ENCODE data around the gene ATP10A.

The ATP10A gene

GRCh38 chr15:25812073-25812472, 51.1 kb downstream of the ATP10A start:
- no peak for DNase-seq (ENCODE audit: low spot score)

GRCh38 chr15:25811481-25811906, 51.6 kb downstream of the ATP10A start:
- no peak for DNase-seq (ENCODE audit: low spot score)

GRCh38 chr15:25810631-25811091, 52.5 kb downstream of the ATP10A start:
- no peak for DNase-seq (ENCODE audit: low spot score)

GRCh38 chr15:25810154-25810553, 53.0 kb downstream of the ATP10A start:
- no peak for DNase-seq (ENCODE audit: low spot score)

GRCh38 chr15:25807063-25807462, 56.1 kb downstream of the ATP10A start:
- no peak for DNase-seq (ENCODE audit: low spot score)

- DNase-seq (ENCODE audit: low spot score): peak; percentile 37
Observed at GRCh38 chr15:25805031-25805430, 58.1 kb downstream of the ATP10A start.

- no peak for DNase-seq (ENCODE audit: low spot score)
Observed at GRCh38 chr15:25804451-25804850, 58.7 kb downstream of the ATP10A start.

- no peak for DNase-seq (ENCODE audit: low spot score)
Observed at GRCh38 chr15:25803541-25803940, 59.6 kb downstream of the ATP10A start.

- DNase-seq (ENCODE audit: low spot score): no peak
Observed at GRCh38 chr15:25803036-25803435, 60.1 kb downstream of the ATP10A start.

GRCh38 chr15:25802285-25802830, 60.8 kb downstream of the ATP10A start:
- DNase-seq (ENCODE audit: low spot score): no peak

GRCh38 chr15:25801586-25802284, 61.4 kb downstream of the ATP10A start:
- no peak for DNase-seq (ENCODE audit: low spot score)

- DNase-seq (ENCODE audit: low spot score): no peak
Observed at GRCh38 chr15:25800761-25801515, 62.2 kb downstream of the ATP10A start.

GRCh38 chr15:25799906-25800700, 63.0 kb downstream of the ATP10A start:
- DNase-seq (ENCODE audit: low spot score): no peak

GRCh38 chr15:25797936-25798901, 64.9 kb downstream of the ATP10A start:
- no peak for DNase-seq (ENCODE audit: low spot score)

- no peak for DNase-seq (ENCODE audit: low spot score)
Observed at GRCh38 chr15:25797511-25797935, 65.6 kb downstream of the ATP10A start.

GRCh38 chr15:25797035-25797434, 66.1 kb downstream of the ATP10A start:
- DNase-seq (ENCODE audit: low spot score): no peak

- DNase-seq (ENCODE audit: low spot score): no peak
Observed at GRCh38 chr15:25796395-25796794, 66.7 kb downstream of the ATP10A start.

- DNase-seq (ENCODE audit: low spot score): no peak
Observed at GRCh38 chr15:25795712-25796111, 67.4 kb downstream of the ATP10A start.

GRCh38 chr15:25795061-25795460, 68.1 kb downstream of the ATP10A start:
- no peak for DNase-seq (ENCODE audit: low spot score)

- DNase-seq (ENCODE audit: low spot score): no peak
Observed at GRCh38 chr15:25793354-25794050, 69.6 kb downstream of the ATP10A start.
